H9 (cell line): Measurements from ENCODE around the gene METTL21C. TPM values are rescaled to one million over a fixed set of nuclear protein-coding genes. Genes with fewer than 3 reads are reported as not detected.

Experiments
- DNase-seq: peaks from one replicate; pipeline ENCODE4 v3.0.0-alpha.2; 2017
- H2AFZ ChIP-seq: one replicate; pipeline ENCODE4 v1.6.1; 2013; ENCODE audit warnings: mild to moderate bottlenecking, low read length, control low read depth, moderate library complexity
- H2AK5ac ChIP-seq: 2 replicates; pipeline ENCODE4 v1.6.1; 2013; ENCODE audit warnings: low read length, control low read depth, mixed read lengths; ENCODE audit not compliant: insufficient read length
- H2BK120ac ChIP-seq: one replicate; pipeline ENCODE4 v1.6.1; 2013; ENCODE audit warnings: low read depth, mild to moderate bottlenecking, low read length, control low read depth, inconsistent platforms; ENCODE audit not compliant: poor library complexity, severe bottlenecking
- H2BK12ac ChIP-seq: 2 replicates; pipeline ENCODE4 v1.6.1; 2013; ENCODE audit warnings: low read length, control low read depth, mixed read lengths, low read depth; ENCODE audit not compliant: insufficient read length
- H2BK15ac ChIP-seq: 2 replicates; pipeline ENCODE4 v1.6.1; 2013; ENCODE audit warnings: low read depth, low read length, control low read depth
- H2BK20ac ChIP-seq: one replicate; pipeline ENCODE4 v1.6.1; 2013; ENCODE audit warnings: low read depth, mild to moderate bottlenecking, low read length, control low read depth, inconsistent platforms; ENCODE audit not compliant: poor library complexity, severe bottlenecking
- H2BK5ac ChIP-seq: 2 replicates; pipeline ENCODE4 v1.6.1; 2013; ENCODE audit warnings: low read length, control low read depth, mixed read lengths; ENCODE audit not compliant: insufficient read length
- H3K14ac ChIP-seq: 2 replicates; pipeline ENCODE4 v1.6.1; 2013; ENCODE audit warnings: low read length, control low read depth; ENCODE audit not compliant: insufficient read depth
- H3K18ac ChIP-seq: 2 replicates; pipeline ENCODE4 v1.6.1; 2013; ENCODE audit warnings: low read depth, mild to moderate bottlenecking, mixed read lengths, low read length, control low read depth; ENCODE audit not compliant: insufficient read length
- H3K23ac ChIP-seq: 2 replicates; pipeline ENCODE4 v1.6.1; 2013; ENCODE audit warnings: low read length, control low read depth, mixed read lengths, low read depth; ENCODE audit not compliant: insufficient read length
- H3K23me2 ChIP-seq: 2 replicates; pipeline ENCODE4 v1.6.1; 2013; ENCODE audit warnings: low read depth, mild to moderate bottlenecking, mixed read lengths, low read length, control low read depth; ENCODE audit not compliant: insufficient read length, poor library complexity, severe bottlenecking
- H3K27ac ChIP-seq: 2 replicates; pipeline ENCODE4 v1.5.1; 2013; ENCODE audit warnings: low read length, control low read depth, mixed read lengths, low read depth; ENCODE audit not compliant: insufficient read length
- H3K27me3 ChIP-seq: 2 replicates; pipeline ENCODE4 v1.6.1; 2013; ENCODE audit warnings: low read length, control low read depth, inconsistent platforms; ENCODE audit not compliant: insufficient read depth
- H3K4ac ChIP-seq: 2 replicates; pipeline ENCODE4 v1.6.1; 2013; ENCODE audit warnings: low read depth, mild to moderate bottlenecking, control low read depth, inconsistent platforms, low read length, moderate library complexity
- H3K4me1 ChIP-seq: 2 replicates; pipeline ENCODE4 v1.6.1; 2013; ENCODE audit warnings: low read length, control low read depth, inconsistent platforms; ENCODE audit not compliant: insufficient read depth
- H3K4me2 ChIP-seq: 2 replicates; pipeline ENCODE4 v1.6.1; 2013; ENCODE audit warnings: low read length, control low read depth, mixed read lengths; ENCODE audit not compliant: insufficient read length, insufficient read depth
- H3K56ac ChIP-seq: 2 replicates; pipeline ENCODE4 v1.6.1; 2013; ENCODE audit warnings: low read depth, mild to moderate bottlenecking, mixed read lengths, low read length, control low read depth; ENCODE audit not compliant: insufficient read length
- H3K79me1 ChIP-seq: 2 replicates; pipeline ENCODE4 v1.6.1; 2013; ENCODE audit warnings: low read depth, mild to moderate bottlenecking, moderate library complexity, low read length, control low read depth, inconsistent platforms; ENCODE audit not compliant: insufficient read depth, poor library complexity, severe bottlenecking
- H3K79me2 ChIP-seq: 2 replicates; pipeline ENCODE4 v1.6.1; 2013; ENCODE audit warnings: low read length, control low read depth, inconsistent platforms; ENCODE audit not compliant: insufficient read depth
- H3K9ac ChIP-seq: 2 replicates; pipeline ENCODE4 v1.6.1; 2013; ENCODE audit warnings: low read length, control low read depth, mixed read lengths; ENCODE audit not compliant: insufficient read length; ENCODE audit errors: extremely low read depth
- H3K9me3 ChIP-seq: one replicate; pipeline ENCODE4 v1.6.1; 2013; ENCODE audit warnings: low read depth, low read length, inconsistent platforms; ENCODE audit not compliant: control insufficient read depth
- H3T11ph ChIP-seq: one replicate; pipeline ENCODE4 v1.6.1; 2013; ENCODE audit warnings: mild to moderate bottlenecking, low read length, control low read depth, inconsistent platforms
- H4K20me1 ChIP-seq: one replicate; pipeline ENCODE4 v1.6.1; 2013; ENCODE audit not compliant: control insufficient read depth, insufficient read length, insufficient read depth
- H4K5ac ChIP-seq: 2 replicates; pipeline ENCODE4 v1.6.1; 2013; ENCODE audit warnings: low read depth, mild to moderate bottlenecking, mixed read lengths, low read length, control low read depth; ENCODE audit not compliant: insufficient read length
- H4K8ac ChIP-seq: replicated peaks from 2 replicates; pipeline ENCODE4 v1.6.1; 2013; ENCODE audit warnings: low read length, control low read depth, mixed read lengths, low read depth; ENCODE audit not compliant: insufficient read length
- H4K91ac ChIP-seq: 2 replicates; pipeline ENCODE4 v1.6.1; 2013; ENCODE audit warnings: low read depth, mild to moderate bottlenecking, moderate library complexity, mixed read lengths, low read length, control low read depth; ENCODE audit not compliant: insufficient read length
- H3K27ac Mint-ChIP-seq, 3 experiments: 2 replicates in 2 of 3; 3 replicates in 1 of 3; pipeline ENCODE4 v1.8.0; 2020 to 2021; ENCODE audit warnings: mixed read lengths in 3 of 3, mild to moderate bottlenecking in 1 of 3, moderate library complexity in 1 of 3
- H3K27me3 Mint-ChIP-seq: 2 replicates; pipeline ENCODE4 v1.8.0; 2021; ENCODE audit warnings: low read depth, mild to moderate bottlenecking, moderate library complexity, mixed read lengths
- H3K36me3 Mint-ChIP-seq, 3 experiments: 2 replicates in 2 of 3; 3 replicates in 1 of 3; pipeline ENCODE4 v1.8.0; 2020 to 2021; ENCODE audit warnings: low read depth in 3 of 3, mixed read lengths in 3 of 3; ENCODE audit not compliant: insufficient read depth in 1 of 3
- H3K4me1 Mint-ChIP-seq, 2 experiments: 2 replicates each; pipeline ENCODE4 v1.8.0; 2020; ENCODE audit warnings: mixed read lengths in 2 of 2
- H3K4me3 Mint-ChIP-seq, 2 experiments: 2 replicates in 1 of 2; 3 replicates in 1 of 2; pipeline ENCODE4 v1.8.0; 2020 to 2021; ENCODE audit warnings: mild to moderate bottlenecking in 2 of 2, mixed read lengths in 2 of 2, moderate library complexity in 1 of 2
- H3K9me3 Mint-ChIP-seq, 2 experiments: 2 replicates in 1 of 2; 3 replicates in 1 of 2; pipeline ENCODE4 v1.8.0; 2020; ENCODE audit warnings: mild to moderate bottlenecking in 2 of 2, mixed read lengths in 2 of 2, moderate library complexity in 1 of 2
- CTCF ChIP-seq: fragments of 200-600 bp; sonication (generic); conservative IDR thresholded peaks from 3 replicates; pipeline ENCODE4 v1.8.0; 2021; ENCODE audit warnings: antibody characterized with exemption, mild to moderate bottlenecking
- WGBS: extraction: QIAGEN DNeasy Blood & Tissue Kit; methylation state at CpG from one replicate; pipeline ENCODE4 v1.1.7; 2013; ENCODE audit warnings: missing lambda C conversion rate, low lambda C conversion rate, mixed read lengths; ENCODE audit not compliant: insufficient read length; ENCODE audit errors: extremely low coverage; 5-methylcytosine and 5-hydroxymethylcytosine counted together
- long read RNA-seq: library from polyadenylated mRNA; unstranded; transcript quantifications from one replicate; pipeline ENCODE4 v2.0.0, GENCODE V29; 2020
- total RNA-seq: library from RNA; stranded (reverse); gene quantifications from 2 replicates; pipeline ENCODE4 v1.2.1, GENCODE V29; 2021

METTL21C gene
- not detected in 2 replicates for total RNA-seq
- long read RNA-seq, result 0 reads

- Mint-ChIP-seq H3K4me1 (peaks cover 18 to 19% of the 10 kb centered on the region in 2 experiments), H3K4me3 (no peak within 1 kb of the TSS), H3K36me3 (peaks cover 0 to 4% (median 3%) of the 10 kb centered on the region in 3 experiments; a peak in 2 of 7 replicates), H3K27me3 (peaks cover 2% of the 10 kb centered on the region; the same call in 1 of the 2 replicates), H3K9me3 (peaks cover 4 to 6% of the 10 kb centered on the region in 2 experiments), H3K27ac (no peak within 1 kb of the TSS)
- no peak within 1 kb of the TSS for H3K9ac ChIP-seq
- H3K27ac ChIP-seq, result no peak within 1 kb of the TSS
- no peaks in the 10 kb centered on the region for H3K9me3 ChIP-seq
- no peak within 1 kb of the TSS for H4K91ac ChIP-seq
- peaks cover 3% of the 10 kb centered on the region; the same call in 1 of the 2 replicates for H3K4me1 ChIP-seq
- no peak within 1 kb of the TSS for H2AFZ ChIP-seq
- no peaks in the 10 kb centered on the region for H3K23me2 ChIP-seq
- H3K27me3 ChIP-seq, result no peaks in the 10 kb centered on the region
- H4K5ac ChIP-seq, result no peak within 1 kb of the TSS
- H3K79me2 ChIP-seq, result no peaks in the 10 kb centered on the region
- no peak within 1 kb of the TSS for H3K56ac ChIP-seq
- no peak within 1 kb of the TSS for H3K4me2 ChIP-seq
- no peak within 1 kb of the TSS for H3K4ac ChIP-seq
- no peak within 1 kb of the TSS for H3T11ph ChIP-seq
- WGBS, result no CpG with 5 or more reads among the region's 6 CpGs
- no peak within 1 kb of the TSS for H3K18ac ChIP-seq
- H4K8ac ChIP-seq, result no peak within 1 kb of the TSS
- no peak within 1 kb of the TSS for H3K23ac ChIP-seq
- no peak for TF ChIP-seq CTCF
- H2BK20ac ChIP-seq, result no peak within 1 kb of the TSS
- H3K79me1 ChIP-seq, result no peaks in the 10 kb centered on the region
- H2BK5ac ChIP-seq, result no peak within 1 kb of the TSS
- no peak within 1 kb of the TSS for H2BK15ac ChIP-seq
- H2AK5ac ChIP-seq, result no peak within 1 kb of the TSS
- no peak within 1 kb of the TSS for H2BK12ac ChIP-seq
- no peaks in the 10 kb centered on the region for H4K20me1 ChIP-seq
- H2BK120ac ChIP-seq, result no peak within 1 kb of the TSS
- H3K14ac ChIP-seq, result no peak within 1 kb of the TSS; the same call in 1 of the 2 replicates
- DNase-seq, result no peak
Observed at GRCh38 chr13:102694937-102695336, at the start of gene METTL21C. METTL21C (minus strand) TSS chr13:102695044; CDS start chr13:102694498, 546 bp downstream.
